Epidermal melanocyte (primary cell): ENCODE data around the gene RYR2.
A peak's percentile ranks its signal among the peaks of the same experiment; 100 is the strongest.

ENCODE experiments used
- DNase-seq: peaks from one replicate; pipeline ENCODE4 v3.0.0; 2011; ENCODE audit warnings: low spot score; ENCODE audit not compliant: insufficient read length

The RYR2 gene

GRCh38 chr1:237197470-237198425 is 155.8 kb downstream of the RYR2 start:
- no peak for DNase-seq

- no peak for DNase-seq
Observed at GRCh38 chr1:237199026-237199425, 157.0 kb downstream of the RYR2 start.

GRCh38 chr1:237201155-237201554 is 159.2 kb downstream of the RYR2 start:
- no peak for DNase-seq

- DNase-seq: no peak
Observed at GRCh38 chr1:237204841-237205240, 162.9 kb downstream of the RYR2 start.

- DNase-seq: no peak
Observed at GRCh38 chr1:237205400-237206064, 163.5 kb downstream of the RYR2 start.

GRCh38 chr1:237206065-237206414 is 164.1 kb downstream of the RYR2 start:
- DNase-seq: no peak

- no peak for DNase-seq
Observed at GRCh38 chr1:237211031-237211430, 169.0 kb downstream of the RYR2 start.

- DNase-seq: no peak
Observed at GRCh38 chr1:237211540-237211939, 169.6 kb downstream of the RYR2 start.

- DNase-seq: no peak
Observed at GRCh38 chr1:237219751-237220642, 178.0 kb downstream of the RYR2 start.

- DNase-seq: no peak
Observed at GRCh38 chr1:237223419-237223818, 181.4 kb downstream of the RYR2 start.

GRCh38 chr1:237226177-237226944 is 184.4 kb downstream of the RYR2 start:
- no peak for DNase-seq

GRCh38 chr1:237227476-237227875 is 185.5 kb downstream of the RYR2 start:
- no peak for DNase-seq

GRCh38 chr1:237228421-237228820 is 186.4 kb downstream of the RYR2 start:
- no peak for DNase-seq

- no peak for DNase-seq
Observed at GRCh38 chr1:237229333-237229732, 187.3 kb downstream of the RYR2 start.

- DNase-seq: no peak
Observed at GRCh38 chr1:237232501-237232900, 190.5 kb downstream of the RYR2 start.

- DNase-seq: peak; percentile 29
Observed at GRCh38 chr1:237235091-237235490, 193.1 kb downstream of the RYR2 start.

- DNase-seq: no peak
Observed at GRCh38 chr1:237237721-237238120, 195.7 kb downstream of the RYR2 start.

- DNase-seq: no peak
Observed at GRCh38 chr1:237239248-237239647, 197.3 kb downstream of the RYR2 start.

GRCh38 chr1:237241038-237241437 is 199.1 kb downstream of the RYR2 start:
- DNase-seq: no peak

GRCh38 chr1:237244778-237245177 is 202.8 kb downstream of the RYR2 start:
- no peak for DNase-seq

GRCh38 chr1:237247442-237247841 is 205.5 kb downstream of the RYR2 start:
- DNase-seq: no peak
